Chondrocyte (in vitro differentiated cells): ENCODE results near the gene RAD51B. TPM values are rescaled to one million over a fixed set of nuclear protein-coding genes. Genes with fewer than 3 reads are reported as not detected.

Experiments used
- DNase-seq: peaks from one replicate; pipeline ENCODE4 v3.0.0; 2021; ENCODE audit warnings: mixed read lengths, low spot score
- H3K27ac Mint-ChIP-seq: one replicate; pipeline ENCODE4 v1.8.0; 2021; ENCODE audit warnings: mild to moderate bottlenecking, moderate library complexity, mixed read lengths; ENCODE audit not compliant: unreplicated experiment
- H3K27me3 Mint-ChIP-seq: 2 replicates; pipeline ENCODE4 v1.8.0; 2021; ENCODE audit warnings: low read depth, mixed read lengths
- H3K36me3 Mint-ChIP-seq: 2 replicates; pipeline ENCODE4 v1.8.0; 2021; ENCODE audit warnings: low read depth, mixed read lengths
- H3K4me1 Mint-ChIP-seq: 2 replicates; pipeline ENCODE4 v1.8.0; 2021; ENCODE audit warnings: low read depth, mild to moderate bottlenecking, mixed read lengths
- H3K4me3 Mint-ChIP-seq: one replicate; pipeline ENCODE4 v1.8.0; 2021; ENCODE audit warnings: mild to moderate bottlenecking, moderate library complexity, mixed read lengths; ENCODE audit not compliant: unreplicated experiment
- H3K9me3 Mint-ChIP-seq: 2 replicates; pipeline ENCODE4 v1.8.0; 2021; ENCODE audit warnings: low read depth, mixed read lengths
- CTCF ChIP-seq: fragments of 200-600 bp; sonication (generic); IDR thresholded peaks from 2 replicates; pipeline ENCODE4 v1.5.0; 2021; ENCODE audit warnings: antibody characterized with exemption, mild to moderate bottlenecking, moderate library complexity
- total RNA-seq: library from RNA; stranded (reverse); gene quantifications from 3 replicates; pipeline ENCODE4 v1.2.1, GENCODE V29; 2021

RAD51B gene
- total RNA-seq, 1 donor from 2014 or later, result 8.2 TPM

DNA sequence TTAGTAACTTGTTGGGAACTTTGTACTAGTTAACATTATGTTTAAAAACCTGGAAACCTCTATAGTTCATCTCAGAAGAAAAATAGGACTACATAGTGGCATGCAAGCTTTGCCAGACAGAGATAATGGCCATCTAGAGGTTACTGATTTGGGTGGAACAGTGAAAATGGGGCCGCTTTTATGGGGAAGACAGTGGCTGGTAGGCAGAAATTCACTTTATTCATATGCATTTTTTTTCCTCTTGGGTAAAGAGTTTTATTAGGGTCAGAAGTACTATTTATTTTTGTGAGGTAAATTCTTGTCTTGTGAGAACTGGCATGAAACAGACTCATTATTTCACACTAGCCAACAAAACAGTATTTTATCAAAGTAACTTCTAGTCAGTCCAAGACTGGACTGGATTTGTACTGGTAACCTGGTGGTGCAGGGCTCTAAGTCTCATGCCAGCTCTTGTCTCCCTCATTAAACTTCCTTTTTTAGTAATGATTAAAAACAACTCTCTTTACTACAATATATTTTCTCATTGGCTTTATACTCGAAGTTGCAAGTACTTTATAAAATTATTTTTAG is 345.8 kb downstream of the RAD51B start:
- peaks cover 13% of the 10 kb centered on the region for H3K4me1 Mint-ChIP-seq
- no peak for TF ChIP-seq CTCF
- H3K27ac Mint-ChIP-seq, result no peak overlapping the region
- no peaks in the 10 kb centered on the region for H3K36me3 Mint-ChIP-seq
- H3K4me3 Mint-ChIP-seq, result no peak overlapping the region
- DNase-seq, result no peak
- H3K9me3 Mint-ChIP-seq, result no peaks in the 10 kb centered on the region
- H3K27me3 Mint-ChIP-seq, result no peaks in the 10 kb centered on the region

GRCh38 chr14:68166731-68167382 is 347.3 kb downstream of the RAD51B start:
- TF ChIP-seq CTCF, result no peak
- H3K27me3 Mint-ChIP-seq, result no peaks in the 10 kb centered on the region
- H3K36me3 Mint-ChIP-seq, result no peaks in the 10 kb centered on the region
- no peaks in the 10 kb centered on the region for H3K9me3 Mint-ChIP-seq
- no peak overlapping the region for H3K27ac Mint-ChIP-seq
- H3K4me3 Mint-ChIP-seq, result no peak overlapping the region
- no peak for DNase-seq
- H3K4me1 Mint-ChIP-seq, result peaks cover 14% of the 10 kb centered on the region

- H3K4me1 Mint-ChIP-seq, result peaks cover 19% of the 10 kb centered on the region
- H3K27ac Mint-ChIP-seq, result no peak overlapping the region
- H3K27me3 Mint-ChIP-seq, result no peaks in the 10 kb centered on the region
- H3K9me3 Mint-ChIP-seq, result no peaks in the 10 kb centered on the region
- H3K36me3 Mint-ChIP-seq, result no peaks in the 10 kb centered on the region
- DNase-seq, result no peak
- H3K4me3 Mint-ChIP-seq, result no peak overlapping the region
- TF ChIP-seq CTCF, result no peak
Measured at GRCh38 chr14:68167383-68168087, 348.0 kb downstream of the RAD51B start.

- Mint-ChIP-seq H3K36me3 (no peaks in the 10 kb centered on the region), H3K4me1 (peaks cover 29% of the 10 kb centered on the region), H3K4me3 (no peak overlapping the region), H3K27ac (no peak overlapping the region), H3K27me3 (no peaks in the 10 kb centered on the region), H3K9me3 (no peaks in the 10 kb centered on the region)
- no peak for DNase-seq
- no peak for TF ChIP-seq CTCF
Measured at GRCh38 chr14:68168460-68169109, 349.0 kb downstream of the RAD51B start.

GRCh38 chr14:68172216-68172615 is 352.6 kb downstream of the RAD51B start:
- no peak for TF ChIP-seq CTCF
- no peaks in the 10 kb centered on the region for H3K9me3 Mint-ChIP-seq
- H3K27me3 Mint-ChIP-seq, result no peaks in the 10 kb centered on the region
- H3K36me3 Mint-ChIP-seq, result no peaks in the 10 kb centered on the region
- peaks cover 30% of the 10 kb centered on the region for H3K4me1 Mint-ChIP-seq
- H3K27ac Mint-ChIP-seq, result peak overlapping the region; percentile 55
- DNase-seq, result no peak
- H3K4me3 Mint-ChIP-seq, result no peak overlapping the region
